Hepatocyte (in vitro differentiated cells): ENCODE results near the gene MMGT1. TPM values are rescaled to one million over a fixed set of nuclear protein-coding genes. Genes with fewer than 3 reads are reported as not detected.

Experiments
- DNase-seq: peaks from one replicate; pipeline ENCODE4 v3.0.0-alpha.2; 2016; ENCODE audit warnings: low spot score
- H2AFZ ChIP-seq: fragments of 200-600 bp; sonication (generic); 2 replicates; pipeline ENCODE4 v1.6.0; 2016; ENCODE audit warnings: antibody characterized with exemption, mild to moderate bottlenecking
- H3K27ac ChIP-seq: fragments of 200-600 bp; sonication (generic); 2 replicates; pipeline ENCODE4 v1.5.1; 2016; ENCODE audit warnings: mild to moderate bottlenecking
- H3K27me3 ChIP-seq: fragments of 200-600 bp; sonication (generic); 2 replicates; pipeline ENCODE4 v1.6.1; 2016
- H3K36me3 ChIP-seq: fragments of 200-600 bp; sonication (generic); replicated peaks from 2 replicates; pipeline ENCODE4 v1.5.1; 2016; ENCODE audit warnings: low read depth; ENCODE audit not compliant: insufficient read depth
- H3K4me1 ChIP-seq: fragments of 200-600 bp; sonication (generic); 2 replicates; pipeline ENCODE4 v1.5.1; 2016; ENCODE audit warnings: mild to moderate bottlenecking, moderate library complexity; ENCODE audit not compliant: insufficient read depth
- H3K4me2 ChIP-seq: fragments of 200-600 bp; sonication (generic); 2 replicates; pipeline ENCODE4 v1.6.0; 2016
- H3K4me3 ChIP-seq: fragments of 200-600 bp; sonication (generic); 2 replicates; pipeline ENCODE4 v1.5.1; 2016; ENCODE audit warnings: mild to moderate bottlenecking
- H3K79me2 ChIP-seq: fragments of 200-600 bp; sonication (generic); 2 replicates; pipeline ENCODE4 v1.6.0; 2017; ENCODE audit warnings: mild to moderate bottlenecking
- H3K9me2 ChIP-seq: fragments of 200-600 bp; sonication (generic); replicated peaks from 2 replicates; pipeline ENCODE4 v1.6.0; 2017; ENCODE audit warnings: mild to moderate bottlenecking; ENCODE audit not compliant: insufficient read depth
- H3K9me3 ChIP-seq: fragments of 200-600 bp; sonication (generic); 2 replicates; pipeline ENCODE4 v1.5.1; 2016; ENCODE audit warnings: low read depth, mild to moderate bottlenecking
- H4K20me1 ChIP-seq: fragments of 200-600 bp; sonication (generic); 2 replicates; pipeline ENCODE4 v1.6.0; 2016; ENCODE audit warnings: mild to moderate bottlenecking; ENCODE audit not compliant: insufficient read depth, poor library complexity, severe bottlenecking
- EZH2 ChIP-seq: fragments of 200-600 bp; sonication (generic); IDR thresholded peaks from 2 replicates; pipeline ENCODE4 v1.6.1; 2016; ENCODE audit warnings: antibody characterized with exemption, mild to moderate bottlenecking, borderline replicate concordance
- EZH2phosphoT487 ChIP-seq: fragments of 200-600 bp; sonication (generic); IDR thresholded peaks from one replicate; pipeline ENCODE4 v1.6.1; 2018; ENCODE audit warnings: antibody characterized with exemption, mild to moderate bottlenecking, low read depth, moderate library complexity; ENCODE audit not compliant: unreplicated experiment, severe bottlenecking
- WGBS: methylation state at CpG from one replicate; pipeline ENCODE4 v1.1.6; 2016; ENCODE audit warnings: low lambda C conversion rate; ENCODE audit errors: missing lambda C conversion rate; 5-methylcytosine and 5-hydroxymethylcytosine counted together
- polyA plus RNA-seq: library from polyadenylated mRNA; unstranded; fragments of >200 nt; fragmentation: Nextera tagmentation; extraction: Ambion mirVana; gene quantifications from 2 replicates; pipeline ENCODE4 v1.2.1, GENCODE V29; 2016
- total RNA-seq: library from RNA; depleted of rRNA; stranded (reverse); fragments of >200 nt; gene quantifications from 2 replicates; pipeline ENCODE4 v1.2.3, GENCODE V29; 2014
- TF ChIP-seq, protein P1 (sequence below): fragments of 200-600 bp; sonication (generic); IDR thresholded peaks from 2 replicates; pipeline ENCODE4 v1.5.1; 2016; ENCODE audit warnings: antibody characterized with exemption, mild to moderate bottlenecking; ENCODE audit not compliant: poor library complexity

MMGT1 gene
- total and polyA plus RNA-seq, 2 experiments from 2014 or later = 10.2 to 20.7 TPM

DNA sequence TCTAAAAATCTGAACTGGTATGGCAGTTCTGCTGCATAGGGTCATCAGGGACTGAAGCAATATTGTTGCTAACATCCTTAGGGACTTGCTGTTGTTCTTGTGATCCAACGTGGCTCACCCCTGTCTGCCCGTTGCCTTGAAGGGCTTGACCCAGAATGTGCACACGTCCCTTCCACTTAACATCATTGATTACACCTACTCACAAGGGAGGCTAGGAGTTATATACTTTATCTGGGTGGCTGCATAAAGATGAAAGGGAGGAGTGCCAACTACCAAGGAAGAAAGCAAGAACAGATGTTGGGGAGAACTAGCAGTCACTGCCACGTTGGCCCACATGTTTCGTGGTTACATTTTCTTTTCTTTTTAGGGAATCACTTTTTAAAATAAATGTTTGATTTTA lies 45.4 kb upstream of the MMGT1 start:
- Histone ChIP-seq H3K9me2 (no peaks in the 10 kb centered on the region), H3K27ac (no peak overlapping the region), H3K4me2 (no peak overlapping the region), H4K20me1 (no peaks in the 10 kb centered on the region), H3K4me3 (no peak overlapping the region), H3K4me1 (no peaks in the 10 kb centered on the region), H3K27me3 (no peaks in the 10 kb centered on the region), H3K36me3 (no peaks in the 10 kb centered on the region), H3K9me3 (no peaks in the 10 kb centered on the region), H2AFZ (no peak overlapping the region), H3K79me2 (no peaks in the 10 kb centered on the region)
- DNase-seq = no peak
- WGBS = 70% methylated on average over 5 of the region's 5 CpGs
- TF ChIP-seq, protein P1, sequence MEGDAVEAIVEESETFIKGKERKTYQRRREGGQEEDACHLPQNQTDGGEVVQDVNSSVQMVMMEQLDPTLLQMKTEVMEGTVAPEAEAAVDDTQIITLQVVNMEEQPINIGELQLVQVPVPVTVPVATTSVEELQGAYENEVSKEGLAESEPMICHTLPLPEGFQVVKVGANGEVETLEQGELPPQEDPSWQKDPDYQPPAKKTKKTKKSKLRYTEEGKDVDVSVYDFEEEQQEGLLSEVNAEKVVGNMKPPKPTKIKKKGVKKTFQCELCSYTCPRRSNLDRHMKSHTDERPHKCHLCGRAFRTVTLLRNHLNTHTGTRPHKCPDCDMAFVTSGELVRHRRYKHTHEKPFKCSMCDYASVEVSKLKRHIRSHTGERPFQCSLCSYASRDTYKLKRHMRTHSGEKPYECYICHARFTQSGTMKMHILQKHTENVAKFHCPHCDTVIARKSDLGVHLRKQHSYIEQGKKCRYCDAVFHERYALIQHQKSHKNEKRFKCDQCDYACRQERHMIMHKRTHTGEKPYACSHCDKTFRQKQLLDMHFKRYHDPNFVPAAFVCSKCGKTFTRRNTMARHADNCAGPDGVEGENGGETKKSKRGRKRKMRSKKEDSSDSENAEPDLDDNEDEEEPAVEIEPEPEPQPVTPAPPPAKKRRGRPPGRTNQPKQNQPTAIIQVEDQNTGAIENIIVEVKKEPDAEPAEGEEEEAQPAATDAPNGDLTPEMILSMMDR = no peak
- TF ChIP-seq EZH2 = no peak
- TF ChIP-seq EZH2phosphoT487 = no peak

DNA sequence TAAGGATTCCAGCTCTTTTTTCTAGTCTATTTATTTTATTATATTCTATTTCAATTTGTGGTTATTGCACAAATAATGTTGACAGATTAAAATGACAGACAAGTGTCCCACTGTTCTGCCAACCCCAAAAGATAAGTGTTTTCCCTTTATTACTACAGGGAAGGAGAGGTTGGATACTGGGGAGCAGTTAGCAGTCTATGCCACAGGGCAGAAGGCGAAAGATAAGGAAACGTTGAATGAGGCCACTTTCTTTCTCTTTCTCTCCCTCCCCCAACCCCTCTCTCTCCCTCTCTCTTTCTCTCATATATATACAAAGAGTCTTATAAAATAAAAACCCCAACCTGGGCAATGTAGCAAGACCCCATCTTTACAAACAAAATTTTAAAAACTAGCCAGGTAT lies 43.1 kb upstream of the MMGT1 start:
- DNase-seq = no peak
- Histone ChIP-seq H3K4me2 (no peak overlapping the region), H3K79me2 (no peaks in the 10 kb centered on the region), H3K9me2 (no peaks in the 10 kb centered on the region), H3K4me1 (no peaks in the 10 kb centered on the region), H3K27ac (no peak overlapping the region), H2AFZ (no peak overlapping the region), H3K27me3 (no peaks in the 10 kb centered on the region), H4K20me1 (no peaks in the 10 kb centered on the region), H3K9me3 (no peaks in the 10 kb centered on the region), H3K4me3 (no peak overlapping the region), H3K36me3 (no peaks in the 10 kb centered on the region)
- WGBS = 78% methylated on average over 2 of the region's 2 CpGs
- TF ChIP-seq, protein P1 = no peak
- TF ChIP-seq EZH2 = no peak
- TF ChIP-seq EZH2phosphoT487 = no peak

DNA sequence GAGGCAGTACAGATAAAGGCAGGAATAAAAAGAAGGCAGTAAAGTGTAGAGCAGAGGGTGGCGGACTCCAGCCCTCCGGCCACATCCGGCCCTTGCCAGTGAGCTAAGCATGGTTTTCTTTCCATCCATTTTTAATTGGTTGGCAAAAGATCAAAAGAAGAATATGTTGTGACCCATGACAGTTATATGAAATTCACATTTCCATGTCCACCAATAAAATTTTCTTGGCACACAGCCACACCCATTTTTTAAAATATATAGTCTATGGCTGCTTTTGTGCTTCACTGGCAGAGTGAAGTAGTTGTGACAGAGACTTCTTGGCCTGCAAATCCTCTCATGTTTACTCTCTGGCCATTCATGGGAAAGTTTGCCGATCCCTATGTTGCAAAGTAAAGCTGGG lies 41.2 kb upstream of the MMGT1 start:
- Histone ChIP-seq H3K79me2 (no peaks in the 10 kb centered on the region), H3K36me3 (no peaks in the 10 kb centered on the region), H3K9me2 (no peaks in the 10 kb centered on the region), H3K4me2 (no peak overlapping the region), H3K27ac (no peak overlapping the region), H4K20me1 (no peaks in the 10 kb centered on the region), H2AFZ (no peak overlapping the region), H3K4me1 (no peaks in the 10 kb centered on the region), H3K9me3 (no peaks in the 10 kb centered on the region), H3K4me3 (no peak overlapping the region), H3K27me3 (no peaks in the 10 kb centered on the region)
- 84% methylated on average over 4 of the region's 4 CpGs for WGBS
- TF ChIP-seq, protein P1 = no peak
- TF ChIP-seq EZH2phosphoT487 = no peak
- TF ChIP-seq EZH2 = no peak
- DNase-seq = no peak

DNA sequence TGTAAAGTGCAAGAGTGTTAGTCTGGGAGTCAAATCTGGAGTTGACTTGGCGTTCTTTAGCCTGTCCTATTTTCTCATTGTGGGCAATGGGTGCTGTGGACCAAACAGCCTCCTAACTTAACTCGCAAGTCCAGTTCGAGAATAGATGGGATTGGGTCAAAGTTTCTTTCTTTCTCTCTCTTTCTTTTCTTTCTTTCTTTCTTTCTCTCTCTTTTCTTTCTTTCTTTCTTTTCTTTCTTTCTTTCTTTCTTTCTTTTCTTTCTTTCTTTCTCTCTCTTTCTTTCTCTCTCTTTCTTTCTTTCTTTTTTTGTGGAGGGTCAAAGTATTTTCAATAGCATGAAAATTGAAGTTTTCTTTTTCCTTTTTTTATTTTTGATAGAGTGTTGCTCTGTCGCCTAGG lies 14.5 kb upstream of the MMGT1 start:
- 80% methylated on average over 4 of the region's 4 CpGs for WGBS
- Histone ChIP-seq H3K79me2 (peaks cover 10% of the 10 kb centered on the region), H3K9me2 (no peaks in the 10 kb centered on the region), H2AFZ (no peak overlapping the region), H3K36me3 (no peaks in the 10 kb centered on the region), H3K27ac (no peak overlapping the region), H3K9me3 (no peaks in the 10 kb centered on the region), H4K20me1 (no peaks in the 10 kb centered on the region), H3K27me3 (no peaks in the 10 kb centered on the region), H3K4me3 (no peak overlapping the region), H3K4me1 (no peaks in the 10 kb centered on the region), H3K4me2 (no peak overlapping the region)
- TF ChIP-seq EZH2phosphoT487 (no peak), EZH2 (no peak)
- TF ChIP-seq, protein P1 = no peak
- no peak for DNase-seq
